Central memory CD8-positive, alpha-beta T cell (primary cell): ENCODE data around the gene RNF19B.

Experiments used
- ATAC-seq: fragments of 150-1000 bp; cut with Tn5 transposase; replicated peaks from 2 replicates; pipeline ENCODE4 v1.10.0; 2022; ENCODE audit warnings: mild to moderate bottlenecking, moderate FRiP score, moderate number of reproducible peaks; ENCODE audit not compliant: poor library complexity, severe bottlenecking; ENCODE audit errors: extremely low read depth
- DNase-seq, 2 donors: peaks; one replicate each; pipeline ENCODE4 v3.0.0; 2021; ENCODE audit warnings: low spot score in 2 of 2
- H3K27ac Mint-ChIP-seq: one replicate; pipeline ENCODE4 v1.8.0; 2022; ENCODE audit warnings: low read depth, mild to moderate bottlenecking, moderate library complexity, mixed read lengths
- H3K27me3 Mint-ChIP-seq: one replicate; pipeline ENCODE4 v1.8.0; 2022; ENCODE audit warnings: mixed read lengths
- H3K36me3 Mint-ChIP-seq: one replicate; pipeline ENCODE4 v1.8.0; 2022; ENCODE audit warnings: mild to moderate bottlenecking, moderate library complexity, mixed read lengths; ENCODE audit not compliant: insufficient read depth
- H3K4me1 Mint-ChIP-seq: one replicate; pipeline ENCODE4 v1.8.0; 2022; ENCODE audit warnings: mixed read lengths
- H3K4me3 Mint-ChIP-seq: one replicate; pipeline ENCODE4 v1.8.0; 2022; ENCODE audit warnings: mild to moderate bottlenecking, moderate library complexity, mixed read lengths
- H3K9me3 Mint-ChIP-seq: one replicate; pipeline ENCODE4 v1.8.0; 2022; ENCODE audit warnings: mixed read lengths

Gene RNF19B

DNA sequence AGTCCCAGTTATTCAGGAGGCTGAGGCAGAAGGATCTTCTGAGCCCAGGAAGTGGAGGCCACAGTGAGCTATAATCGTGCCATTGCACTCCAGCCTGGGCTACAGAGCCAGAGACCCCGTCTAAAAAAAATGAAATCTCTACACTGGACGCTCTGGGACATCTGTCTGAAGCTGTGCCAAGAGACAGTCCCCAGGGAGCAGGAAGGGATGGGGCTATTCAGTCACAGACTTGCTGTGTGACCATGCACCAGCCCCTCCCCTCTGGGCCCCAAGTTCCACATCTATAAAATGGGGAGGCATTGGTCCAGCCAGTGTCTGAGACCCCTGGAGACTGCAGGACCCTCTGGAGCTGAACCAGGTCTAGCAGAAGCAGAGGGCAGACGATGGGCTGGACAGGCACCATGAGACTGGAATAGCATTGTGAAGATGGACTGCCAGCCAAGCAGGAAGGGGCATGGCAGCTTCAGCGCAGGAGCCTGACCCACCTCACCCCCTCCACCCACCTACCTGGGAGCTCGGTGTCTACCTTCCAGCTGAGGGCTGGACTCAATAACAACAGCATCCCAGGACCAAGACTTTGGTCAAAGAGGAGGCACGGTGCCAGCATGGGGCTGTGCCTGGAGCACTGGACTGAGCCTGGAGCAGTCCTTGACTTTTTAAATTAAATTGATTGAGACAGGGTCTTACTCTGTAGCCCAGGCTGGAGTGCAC lies 64.9 kb downstream of the RNF19B start:
- Mint-ChIP-seq H3K4me3 (no peak overlapping the region), H3K27me3 (peaks cover 70% of the 10 kb centered on the region)

DNA sequence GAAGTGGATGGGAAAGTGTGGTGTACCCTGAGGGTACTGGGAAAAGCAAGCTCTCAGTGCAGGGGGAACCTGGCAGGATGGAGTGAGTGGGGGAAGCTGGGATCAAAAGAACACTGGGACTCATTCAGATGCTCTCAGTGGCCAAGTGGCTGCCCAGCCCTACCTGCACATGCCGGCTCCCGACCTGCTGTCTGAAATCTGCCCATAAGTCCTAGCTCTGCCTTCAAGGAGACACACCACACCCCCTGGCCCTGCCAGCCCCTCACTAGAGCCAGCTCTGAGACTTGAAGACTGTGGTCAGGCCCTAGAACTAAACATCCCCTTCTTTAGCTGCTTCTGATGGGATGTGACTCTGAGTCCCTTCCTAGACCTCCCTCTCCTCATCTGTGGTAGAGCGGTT lies 65.7 kb downstream of the RNF19B start:
- H3K27me3 Mint-ChIP-seq: peaks cover 71% of the 10 kb centered on the region
- no peak overlapping the region for H3K4me3 Mint-ChIP-seq
- H3K9me3 Mint-ChIP-seq: no peaks in the 10 kb centered on the region
- no peak overlapping the region for H3K27ac Mint-ChIP-seq
- DNase-seq: no peak
- H3K36me3 Mint-ChIP-seq: peaks cover 9% of the 10 kb centered on the region
- ATAC-seq: no peak
- H3K4me1 Mint-ChIP-seq: peaks cover 5% of the 10 kb centered on the region

More for the DNA sequence above, 64.9 kb downstream of the RNF19B start:
- Mint-ChIP-seq H3K4me1 (peaks cover 5% of the 10 kb centered on the region), H3K27ac (no peak overlapping the region), H3K36me3 (peaks cover 9% of the 10 kb centered on the region), H3K9me3 (no peaks in the 10 kb centered on the region)
- ATAC-seq: no peak
- no peak for DNase-seq

DNA sequence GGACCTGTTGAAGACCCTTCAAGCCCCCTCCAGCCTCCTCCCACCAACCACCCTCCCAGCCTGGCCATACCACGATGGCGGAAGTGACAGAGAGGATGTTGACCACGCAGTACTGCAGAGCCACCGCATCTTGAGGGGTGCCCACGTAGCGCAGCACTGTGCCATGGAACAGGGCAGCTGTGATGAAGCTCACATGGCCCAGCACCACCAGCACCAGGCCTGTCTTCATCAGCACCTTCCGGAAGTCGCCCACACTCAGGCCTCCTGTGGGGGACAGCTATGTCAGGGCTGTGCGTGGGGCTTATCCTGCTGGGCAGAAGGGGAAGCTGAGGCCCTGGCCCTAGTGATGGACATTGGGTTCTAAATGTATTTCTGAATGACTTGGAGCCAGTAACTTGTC lies 66.6 kb downstream of the RNF19B start:
- H3K4me1 Mint-ChIP-seq: peaks cover 5% of the 10 kb centered on the region
- ATAC-seq: no peak
- peaks cover 79% of the 10 kb centered on the region for H3K27me3 Mint-ChIP-seq
- H3K36me3 Mint-ChIP-seq: peaks cover 11% of the 10 kb centered on the region
- H3K4me3 Mint-ChIP-seq: no peak overlapping the region
- H3K27ac Mint-ChIP-seq: no peak overlapping the region
- no peak for DNase-seq
- no peaks in the 10 kb centered on the region for H3K9me3 Mint-ChIP-seq

DNA sequence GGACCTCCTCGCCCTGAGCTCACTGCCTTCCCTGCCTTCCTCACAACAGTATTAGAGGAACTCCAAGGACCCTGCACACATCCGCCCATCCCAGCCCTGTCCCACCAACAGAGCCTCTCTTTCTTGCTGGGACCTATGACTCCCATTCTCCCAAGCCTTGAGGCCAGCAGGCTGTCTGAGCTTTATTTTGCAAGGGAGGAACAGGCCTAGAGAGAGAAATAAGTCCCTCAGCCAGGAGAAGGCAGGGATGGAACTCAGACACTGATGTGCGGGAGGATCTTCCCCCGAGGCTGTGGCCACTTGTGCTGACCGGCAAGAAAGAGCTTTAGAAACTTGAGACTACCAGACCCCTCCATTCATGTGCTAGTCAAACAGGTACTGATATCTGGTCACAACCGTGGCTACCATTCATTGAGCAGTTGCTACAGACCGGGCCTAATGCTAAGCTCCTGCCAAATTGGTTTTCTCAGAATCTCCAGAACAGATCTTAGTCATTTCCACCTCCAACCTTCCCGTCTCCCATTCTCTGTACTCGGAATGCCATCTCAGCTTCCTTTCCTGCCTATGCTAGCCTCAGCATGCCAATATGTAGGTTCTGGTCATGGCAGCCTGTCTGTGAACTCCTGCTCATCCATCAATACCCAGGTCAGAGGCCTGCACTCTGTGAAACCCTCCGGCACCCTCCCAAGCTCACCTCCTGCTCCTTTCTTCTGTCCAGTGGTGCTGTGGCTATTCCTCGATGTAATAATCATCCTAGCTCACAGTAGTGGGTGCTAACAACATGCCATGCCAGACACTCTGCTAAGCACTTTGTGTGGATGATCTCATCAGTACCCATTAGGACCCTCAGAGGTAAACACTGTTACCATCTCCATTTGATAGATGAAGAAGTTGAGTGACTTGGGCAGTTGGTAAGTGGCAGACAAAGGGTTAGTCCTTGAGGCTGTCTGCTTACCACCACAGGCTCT lies 67.2 kb downstream of the RNF19B start:
- DNase-seq (no peak), ATAC-seq (no peak)
- no peaks in the 10 kb centered on the region for H3K9me3 Mint-ChIP-seq
- H3K4me3 Mint-ChIP-seq: no peak overlapping the region
- peaks cover 8% of the 10 kb centered on the region for H3K4me1 Mint-ChIP-seq
- H3K27me3 Mint-ChIP-seq: peaks cover 79% of the 10 kb centered on the region
- no peak overlapping the region for H3K27ac Mint-ChIP-seq
- peaks cover 10% of the 10 kb centered on the region for H3K36me3 Mint-ChIP-seq

DNA sequence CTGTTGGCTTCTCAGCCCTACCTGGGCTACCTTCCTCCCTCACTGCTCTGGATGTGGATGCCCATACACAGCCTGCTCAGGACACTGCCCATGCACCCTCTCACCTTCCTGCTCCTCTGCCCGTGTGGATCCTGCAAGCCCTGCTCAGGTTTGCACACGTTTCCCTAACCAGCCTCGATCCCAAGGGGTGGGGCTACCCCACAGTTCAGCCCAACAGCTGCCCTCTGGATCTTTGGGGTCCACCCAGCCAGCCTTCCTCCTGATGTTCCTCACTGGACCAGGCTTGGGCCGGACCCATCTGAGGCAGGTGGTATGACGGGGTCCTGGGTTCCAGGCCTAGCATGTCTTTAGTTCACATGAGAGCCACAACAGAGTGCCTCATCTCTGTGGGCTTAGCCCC lies 68.2 kb downstream of the RNF19B start:
- H3K9me3 Mint-ChIP-seq: no peaks in the 10 kb centered on the region
- peaks cover 11% of the 10 kb centered on the region for H3K36me3 Mint-ChIP-seq
- ATAC-seq (no peak), DNase-seq (no peak)
- H3K4me1 Mint-ChIP-seq: peaks cover 15% of the 10 kb centered on the region
- H3K27ac Mint-ChIP-seq: peak overlapping the region; percentile 25
- H3K27me3 Mint-ChIP-seq: peaks cover 79% of the 10 kb centered on the region
- H3K4me3 Mint-ChIP-seq: no peak overlapping the region

DNA sequence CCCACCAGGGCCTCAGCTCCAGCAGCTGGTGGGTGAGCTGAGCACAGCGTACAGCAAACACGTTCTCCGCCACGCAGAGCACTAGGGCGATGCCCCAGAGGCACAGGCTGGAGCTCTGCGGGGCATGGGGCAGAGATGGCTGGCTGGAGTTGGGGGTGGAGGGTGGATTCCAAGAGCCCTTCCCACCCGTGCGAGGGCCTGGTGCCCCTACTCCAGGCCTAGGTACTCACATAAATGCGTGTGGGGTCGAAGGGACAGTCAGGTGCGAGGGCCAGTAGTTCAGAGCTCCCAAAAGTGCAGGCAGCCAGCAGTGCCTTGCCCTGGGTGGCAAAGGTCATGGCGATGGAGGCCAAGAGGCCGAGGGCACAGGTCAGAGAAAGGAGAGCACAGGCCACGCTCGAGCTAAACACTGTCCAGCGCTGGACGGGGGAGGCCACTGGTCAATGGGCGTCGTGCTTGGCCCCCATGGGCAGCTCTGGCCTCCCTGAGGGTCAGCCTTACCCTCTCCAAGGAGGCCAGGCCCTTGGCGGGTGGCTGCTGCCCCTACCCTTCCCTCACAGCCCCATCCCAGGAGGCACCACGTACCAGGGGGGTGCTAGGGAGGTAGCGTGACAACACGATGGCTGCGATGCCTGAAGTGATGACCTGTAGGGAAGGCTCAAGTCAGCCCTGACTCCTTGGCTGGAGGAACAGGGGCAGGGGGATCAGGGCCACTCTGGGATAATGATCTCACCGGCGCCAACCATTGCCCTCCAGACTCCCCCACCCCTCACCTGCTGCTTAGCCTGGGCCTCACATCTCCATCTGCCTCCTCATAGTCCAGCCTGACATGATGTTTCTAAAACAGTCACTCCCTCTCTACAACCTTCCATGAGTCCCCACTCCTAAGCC lies 69.0 kb downstream of the RNF19B start:
- no peak overlapping the region for H3K27ac Mint-ChIP-seq
- peaks cover 11% of the 10 kb centered on the region for H3K4me1 Mint-ChIP-seq
- H3K36me3 Mint-ChIP-seq: peaks cover 9% of the 10 kb centered on the region
- ATAC-seq: no peak
- no peak overlapping the region for H3K4me3 Mint-ChIP-seq
- peaks cover 83% of the 10 kb centered on the region for H3K27me3 Mint-ChIP-seq
- DNase-seq: no peak
- H3K9me3 Mint-ChIP-seq: no peaks in the 10 kb centered on the region

DNA sequence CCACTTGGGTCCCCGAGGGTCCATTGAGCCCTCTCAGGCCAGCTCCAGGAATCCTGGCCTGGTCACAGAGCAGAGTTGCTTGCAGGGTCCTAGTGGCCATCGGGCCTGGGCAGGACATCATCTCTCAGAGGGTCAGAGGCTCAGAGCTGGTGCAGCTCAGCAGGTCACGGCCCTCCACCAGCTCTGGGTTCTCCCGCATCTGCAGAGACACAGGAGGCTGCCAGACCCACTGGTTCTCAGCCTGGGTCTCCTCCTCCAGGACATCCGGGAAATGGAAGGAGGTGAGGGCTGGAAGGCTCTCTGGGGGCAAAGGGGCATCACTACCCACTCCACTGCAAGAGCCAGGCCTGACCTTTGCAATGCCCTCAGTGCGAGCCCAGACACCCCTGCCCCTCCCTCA lies 69.9 kb downstream of the RNF19B start:
- ATAC-seq (no peak), DNase-seq (no peak)
- H3K27ac Mint-ChIP-seq: no peak overlapping the region
- H3K36me3 Mint-ChIP-seq: peaks cover 8% of the 10 kb centered on the region
- H3K9me3 Mint-ChIP-seq: no peaks in the 10 kb centered on the region
- H3K4me3 Mint-ChIP-seq: no peak overlapping the region
- peaks cover 9% of the 10 kb centered on the region for H3K4me1 Mint-ChIP-seq
- peaks cover 85% of the 10 kb centered on the region for H3K27me3 Mint-ChIP-seq

DNA sequence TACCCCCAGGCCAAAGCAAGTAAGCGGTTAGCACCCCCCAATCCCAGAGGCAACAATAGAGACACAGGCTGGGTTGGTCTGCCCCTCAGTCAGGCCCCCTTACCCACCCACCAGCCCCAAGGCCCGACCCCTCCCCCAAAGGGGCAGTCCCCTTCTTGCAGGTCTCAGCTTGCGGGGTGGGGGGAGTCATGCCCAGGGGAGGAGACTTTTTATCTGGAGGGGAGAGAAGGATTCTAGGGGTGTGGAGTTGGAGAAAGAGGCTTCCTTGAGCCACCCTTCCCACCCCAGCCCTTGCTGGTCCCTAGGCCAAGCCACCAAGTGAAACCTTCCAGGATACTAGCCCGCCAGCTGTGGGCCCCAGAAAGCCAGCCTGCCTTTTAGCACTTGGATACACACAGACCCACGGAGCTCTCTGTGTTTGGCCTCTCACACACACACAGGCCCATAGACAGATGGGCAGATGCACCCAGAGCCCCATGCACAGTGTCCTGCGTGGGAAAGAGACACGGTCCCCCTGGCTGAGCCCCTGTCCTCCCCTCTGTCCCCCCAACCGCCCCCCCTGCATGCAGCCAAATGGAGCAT lies 70.5 kb downstream of the RNF19B start:
- DNase-seq (no peak), ATAC-seq (no peak)
- Mint-ChIP-seq H3K4me3 (peak overlapping the region; percentile 70), H3K27ac (no peak overlapping the region), H3K27me3 (peaks cover 89% of the 10 kb centered on the region), H3K9me3 (no peaks in the 10 kb centered on the region), H3K4me1 (peaks cover 9% of the 10 kb centered on the region), H3K36me3 (peaks cover 8% of the 10 kb centered on the region)

DNA sequence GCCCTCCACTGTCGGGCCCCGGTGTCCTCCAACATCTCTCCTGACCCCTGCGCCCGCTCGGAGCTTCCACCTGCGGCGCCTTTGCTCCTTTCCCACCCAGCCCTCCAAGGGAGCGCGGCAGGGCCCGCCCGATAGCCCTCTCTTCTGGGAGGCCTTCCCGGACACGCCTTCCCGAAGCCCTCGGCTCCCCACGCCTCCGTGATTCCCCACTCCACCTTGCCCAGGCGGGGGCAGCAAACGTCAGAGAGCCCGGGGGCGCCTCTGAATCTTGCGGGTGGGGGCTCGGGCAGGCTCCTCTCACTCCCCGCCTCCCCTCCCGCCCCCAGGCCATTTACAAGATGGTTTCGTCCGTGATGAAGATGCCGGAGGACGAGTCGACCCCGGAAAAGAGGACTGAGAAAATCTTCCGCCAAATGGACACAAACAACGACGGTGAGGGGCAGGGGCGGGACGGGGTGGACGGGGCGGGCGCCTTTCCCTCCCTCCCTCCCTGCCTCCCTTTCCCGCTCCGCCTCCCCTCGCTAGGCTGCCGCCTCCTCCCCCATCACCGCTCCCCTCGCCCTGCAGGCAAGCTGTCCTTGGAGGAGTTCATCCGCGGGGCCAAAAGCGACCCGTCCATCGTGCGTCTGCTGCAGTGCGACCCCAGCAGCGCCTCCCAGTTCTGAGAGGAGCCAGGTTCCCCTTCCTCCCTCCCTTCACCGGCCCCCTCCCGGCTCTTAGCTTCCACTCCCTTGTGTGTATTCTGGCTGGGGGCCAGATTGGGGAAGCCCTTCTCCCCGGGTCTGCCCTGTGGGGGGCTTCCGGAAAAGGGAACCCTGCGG lies 71.2 kb downstream of the RNF19B start:
- Mint-ChIP-seq H3K9me3 (no peaks in the 10 kb centered on the region), H3K27me3 (peaks cover 89% of the 10 kb centered on the region), H3K27ac (no peak overlapping the region), H3K4me3 (peak overlapping the region; percentile 70), H3K4me1 (peaks cover 9% of the 10 kb centered on the region), H3K36me3 (peaks cover 8% of the 10 kb centered on the region)
- ATAC-seq (no peak), DNase-seq (no peak)

DNA sequence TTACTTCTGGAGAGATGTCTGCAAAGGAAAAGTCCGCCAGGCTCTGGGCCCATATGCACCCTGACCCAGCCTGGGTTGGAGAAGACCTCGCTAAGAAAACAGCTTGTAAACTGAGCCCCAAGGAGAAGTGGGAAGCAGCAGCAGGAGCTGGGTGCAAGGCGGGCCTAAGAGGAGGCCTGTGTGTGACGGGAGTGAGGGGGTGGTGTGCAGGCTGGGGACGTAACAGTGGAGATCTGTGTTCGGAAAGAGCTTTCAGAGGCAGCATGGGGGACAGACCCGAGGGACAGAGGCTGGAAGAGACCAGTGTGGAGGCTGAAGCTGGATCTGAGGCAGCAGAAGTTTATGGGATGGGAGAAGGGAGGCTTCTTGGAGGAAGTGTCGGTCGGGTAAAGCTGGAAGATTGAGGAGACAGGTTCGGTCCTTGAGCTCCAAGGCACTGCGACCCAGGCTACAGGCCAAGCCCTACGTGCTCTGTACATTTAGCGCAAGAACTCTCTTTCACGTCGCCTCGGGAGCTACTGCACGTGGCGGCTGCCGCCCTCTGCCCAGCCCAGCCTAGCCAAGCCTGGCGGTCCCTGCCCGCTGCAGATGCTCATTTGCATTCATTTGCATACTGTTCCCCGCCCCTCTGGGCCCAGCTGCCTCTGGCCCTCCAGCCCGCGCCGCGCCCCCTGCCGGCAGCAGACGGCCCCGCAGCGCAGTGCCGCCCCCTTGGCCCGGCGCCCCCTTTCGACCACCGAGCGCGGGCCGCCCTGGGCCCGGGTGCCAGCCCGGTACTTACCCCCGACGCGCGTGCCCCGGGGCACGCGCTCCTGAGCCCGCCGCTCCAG lies 72.0 kb downstream of the RNF19B start:
- peaks cover 8% of the 10 kb centered on the region for H3K36me3 Mint-ChIP-seq
- peaks cover 9% of the 10 kb centered on the region for H3K4me1 Mint-ChIP-seq
- no peak for DNase-seq
- H3K9me3 Mint-ChIP-seq: no peaks in the 10 kb centered on the region
- no peak for ATAC-seq
- no peak overlapping the region for H3K27ac Mint-ChIP-seq
- peak overlapping the region; percentile 70 for H3K4me3 Mint-ChIP-seq
- peaks cover 92% of the 10 kb centered on the region for H3K27me3 Mint-ChIP-seq

DNA sequence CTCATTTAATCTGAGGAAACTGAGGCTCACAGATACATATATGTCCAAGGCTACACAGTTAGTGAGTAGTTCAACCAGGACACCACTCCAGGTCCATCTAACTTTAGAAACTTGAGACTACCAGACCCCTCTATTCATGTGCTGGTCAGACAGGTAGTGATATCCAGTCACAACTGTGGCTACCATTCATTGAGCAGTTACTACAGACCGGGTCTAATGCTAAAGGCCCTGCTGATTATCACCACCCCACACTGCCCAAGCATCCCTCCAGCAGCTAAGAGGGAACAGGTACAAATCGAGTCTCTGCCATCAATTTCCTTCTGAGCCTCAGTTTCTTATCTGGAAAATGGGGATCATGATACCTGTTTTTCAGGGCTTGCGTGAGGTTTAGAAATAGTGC lies 73.0 kb downstream of the RNF19B start:
- Mint-ChIP-seq H3K9me3 (no peaks in the 10 kb centered on the region), H3K36me3 (peaks cover 8% of the 10 kb centered on the region), H3K4me1 (peaks cover 14% of the 10 kb centered on the region), H3K27ac (no peak overlapping the region), H3K4me3 (peak overlapping the region; percentile 70), H3K27me3 (peaks cover 92% of the 10 kb centered on the region)
- DNase-seq (no peak), ATAC-seq (no peak)
